GM19328 (cell line): ENCODE results near the gene CTSH.
A peak's percentile ranks its signal among the peaks of the same experiment; 100 is the strongest.
"Not testable (repeated sequence)": the region's sequence is repeated elsewhere in the genome, so short reads cannot be mapped to it uniquely, and the experiment has no call there.

Source experiments
- ATAC-seq: cut with Tn5 transposase; IDR thresholded peaks from one replicate; pipeline ENCODE4 v1.9.1; 2021; ENCODE audit warnings: mild to moderate bottlenecking, moderate library complexity; ENCODE audit not compliant: unreplicated experiment

The CTSH gene

DNA sequence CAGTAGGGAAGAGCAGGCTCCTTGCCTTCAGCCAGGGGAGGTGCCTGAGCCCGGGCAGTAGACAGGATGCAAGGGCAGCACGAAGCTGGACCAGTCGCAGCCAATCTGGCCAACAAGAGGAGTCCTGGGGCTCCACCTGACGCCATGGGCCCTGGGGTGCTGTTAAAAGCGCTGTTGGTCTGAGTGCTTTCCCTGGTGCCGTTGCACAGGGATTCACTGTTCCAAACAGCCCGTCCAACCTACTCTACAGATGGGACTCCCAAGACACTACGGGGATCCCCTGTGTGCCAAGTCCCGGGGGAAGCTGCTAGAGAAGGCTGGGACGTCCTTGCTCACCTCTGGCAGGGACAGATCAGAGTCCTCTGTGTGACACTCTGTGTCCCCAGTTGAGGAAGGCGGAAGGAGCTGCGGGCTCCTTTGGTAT is 632 bp downstream of the CTSH start:
- ATAC-seq: no peak

DNA sequence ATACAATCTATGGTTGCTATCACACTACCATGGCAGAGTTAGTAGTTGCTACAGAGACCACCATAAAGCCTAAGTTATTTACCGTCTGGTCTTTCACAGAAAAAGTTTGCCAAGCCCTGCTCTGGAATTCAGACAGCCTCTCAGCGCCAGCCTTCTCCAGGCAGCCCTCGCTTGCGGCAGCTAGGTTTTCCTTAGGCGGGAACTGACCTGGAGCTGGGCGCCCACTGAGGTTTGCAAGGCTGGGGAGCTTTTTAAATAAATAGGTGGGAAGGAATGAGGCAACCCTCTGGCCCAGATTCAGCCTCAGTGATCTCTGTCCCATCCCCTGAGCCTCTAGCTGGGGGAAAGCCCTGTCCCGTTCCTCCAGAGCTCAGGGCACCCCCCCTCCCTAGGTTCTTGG is 1.2 kb downstream of the CTSH start:
- no peak for ATAC-seq

DNA sequence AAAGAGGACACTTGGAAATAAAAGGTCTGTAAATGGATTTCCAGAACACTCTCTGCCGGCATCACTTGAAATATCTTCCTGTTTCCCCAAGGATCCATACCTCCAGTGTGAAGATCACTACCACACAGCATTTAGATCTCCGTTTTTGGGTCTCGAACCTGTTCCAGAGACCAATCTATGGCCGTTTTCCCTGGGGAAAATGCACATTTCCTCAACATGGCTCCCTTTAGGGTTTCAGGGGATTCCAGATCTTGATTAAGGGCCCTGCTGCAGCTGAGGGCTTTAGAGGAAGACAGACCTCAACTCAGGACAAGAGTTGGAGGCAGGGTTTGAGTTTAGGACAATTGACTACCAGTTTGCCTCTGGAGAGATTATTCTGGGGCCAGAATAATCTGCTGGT is 2.1 kb downstream of the CTSH start:
- no peak for ATAC-seq

DNA sequence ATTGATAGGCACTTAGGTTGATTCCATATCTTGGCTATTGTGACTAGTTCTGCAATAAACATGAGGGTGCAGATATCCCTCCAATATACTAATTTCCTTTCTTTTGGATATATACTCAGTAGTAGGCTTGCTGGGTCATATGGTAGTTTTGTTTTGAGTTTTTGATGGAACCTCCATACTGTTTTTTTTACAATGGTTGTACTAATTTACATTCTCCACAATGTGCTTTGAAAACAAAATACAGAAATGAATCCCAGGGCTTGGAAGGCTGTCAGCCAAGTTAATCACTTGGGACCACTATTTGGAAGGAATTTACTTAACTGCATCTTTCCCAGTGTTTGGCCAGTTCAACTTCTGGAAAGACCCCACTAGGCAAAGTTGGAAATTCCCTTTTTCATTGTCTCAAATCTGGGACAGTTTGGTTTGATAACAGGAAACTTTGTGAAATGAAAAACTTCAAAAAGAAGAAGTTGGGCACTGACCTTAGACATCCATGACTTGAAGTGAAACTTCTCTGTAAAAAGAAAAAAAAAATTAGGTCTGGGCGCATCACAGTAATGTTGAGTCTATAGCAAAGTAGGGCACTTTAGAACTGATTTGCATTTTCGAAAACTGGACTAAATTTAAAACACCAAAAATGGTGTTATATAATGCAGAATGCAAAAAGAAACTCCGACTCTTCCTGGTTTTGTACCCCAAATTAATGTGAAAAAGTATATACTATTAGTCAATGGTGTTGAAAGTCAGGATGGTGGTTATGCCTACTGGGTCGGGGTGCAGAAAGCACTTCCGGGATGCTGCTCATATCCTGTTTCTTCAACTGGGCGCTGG is 6.0 kb downstream of the CTSH start:
- peak; percentile 71 for ATAC-seq

DNA sequence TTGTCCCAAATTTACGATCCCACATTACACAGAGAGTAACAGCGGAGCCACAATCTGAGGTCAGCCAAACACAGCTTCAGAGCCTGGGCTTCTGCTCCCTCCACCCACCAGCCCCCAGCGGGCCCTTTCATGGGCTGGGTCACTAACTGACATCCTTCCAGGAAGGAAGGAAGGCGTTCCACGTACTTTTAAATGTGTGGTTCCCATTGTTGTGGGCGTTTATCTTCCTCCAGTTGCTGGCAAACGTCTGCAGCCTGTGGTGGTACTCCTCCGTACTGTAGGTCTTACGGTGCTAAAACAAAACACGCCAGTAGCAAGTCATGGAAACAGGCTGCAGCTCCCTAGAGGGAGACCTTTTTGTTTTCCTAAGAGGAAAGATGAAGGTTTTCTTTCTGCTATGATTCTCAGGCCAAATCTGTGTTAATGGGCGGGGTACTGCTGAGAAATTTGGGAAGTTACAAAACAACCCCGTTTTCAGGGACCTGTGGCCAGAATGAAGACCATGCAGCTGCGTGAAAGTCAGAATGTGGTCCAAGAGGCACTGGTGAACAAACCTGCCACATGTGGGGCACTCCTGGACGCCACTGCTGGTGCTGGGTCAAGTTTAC is 7.6 kb downstream of the CTSH start:
- ATAC-seq: no peak

DNA sequence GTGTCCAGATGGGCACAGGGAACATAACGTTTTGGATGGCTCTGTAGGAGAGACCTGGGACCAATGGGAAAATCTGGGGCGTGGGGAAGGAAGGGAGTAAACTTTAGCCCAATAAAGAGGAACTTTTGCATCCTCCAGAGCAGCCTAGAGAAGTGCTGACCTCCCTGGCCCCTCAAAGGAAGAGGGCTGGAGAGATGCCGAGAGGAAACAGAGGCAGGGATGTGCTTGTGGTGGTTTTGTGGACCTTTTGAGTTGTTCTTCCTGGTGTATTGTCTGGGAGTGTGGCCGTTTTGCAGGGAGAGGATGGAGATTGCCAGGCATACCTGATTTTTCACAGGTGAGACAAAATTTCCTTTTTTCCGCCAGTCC is 10.2 kb downstream of the CTSH start:
- ATAC-seq: no peak

DNA sequence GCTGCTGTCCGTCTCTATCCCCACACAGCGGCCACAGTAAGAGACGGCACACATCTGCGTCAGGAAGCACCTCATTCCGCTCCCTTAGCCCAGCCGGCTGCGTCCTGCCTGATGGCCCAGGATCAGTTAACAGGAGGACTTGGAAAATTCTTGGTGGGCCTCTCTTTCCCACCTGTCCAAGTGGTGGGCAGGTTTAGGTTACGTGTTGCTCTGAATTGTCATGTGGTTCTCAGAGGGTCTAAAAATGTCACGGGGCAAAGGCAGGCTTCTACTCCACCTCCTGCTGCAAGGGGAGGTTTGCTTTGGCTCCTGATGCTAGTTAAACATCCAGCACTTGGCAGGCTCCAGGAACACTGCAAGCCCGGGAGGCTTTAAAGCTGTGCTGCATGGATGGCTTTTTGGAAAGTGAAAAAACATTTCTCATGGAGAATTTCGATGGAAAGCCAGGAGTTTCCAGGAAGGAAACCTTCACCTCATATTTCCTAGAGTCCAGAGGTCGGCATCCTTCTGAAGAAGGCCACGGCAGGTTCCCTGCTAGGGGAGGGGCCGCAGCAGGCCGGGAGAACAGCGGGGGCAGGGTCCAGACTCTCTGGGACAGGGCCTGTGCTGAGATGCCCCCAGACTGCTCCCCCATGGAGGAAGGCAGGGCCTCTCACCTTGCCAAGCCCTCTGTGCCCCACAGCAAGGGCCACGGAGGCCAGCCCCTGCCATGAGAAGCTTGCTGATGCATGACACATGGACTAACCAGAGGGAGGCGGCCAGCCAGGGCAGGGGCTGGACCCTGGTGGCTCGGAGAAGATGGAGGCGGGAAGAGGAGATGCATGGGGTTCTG is 10.8 kb downstream of the CTSH start:
- no peak for ATAC-seq

DNA sequence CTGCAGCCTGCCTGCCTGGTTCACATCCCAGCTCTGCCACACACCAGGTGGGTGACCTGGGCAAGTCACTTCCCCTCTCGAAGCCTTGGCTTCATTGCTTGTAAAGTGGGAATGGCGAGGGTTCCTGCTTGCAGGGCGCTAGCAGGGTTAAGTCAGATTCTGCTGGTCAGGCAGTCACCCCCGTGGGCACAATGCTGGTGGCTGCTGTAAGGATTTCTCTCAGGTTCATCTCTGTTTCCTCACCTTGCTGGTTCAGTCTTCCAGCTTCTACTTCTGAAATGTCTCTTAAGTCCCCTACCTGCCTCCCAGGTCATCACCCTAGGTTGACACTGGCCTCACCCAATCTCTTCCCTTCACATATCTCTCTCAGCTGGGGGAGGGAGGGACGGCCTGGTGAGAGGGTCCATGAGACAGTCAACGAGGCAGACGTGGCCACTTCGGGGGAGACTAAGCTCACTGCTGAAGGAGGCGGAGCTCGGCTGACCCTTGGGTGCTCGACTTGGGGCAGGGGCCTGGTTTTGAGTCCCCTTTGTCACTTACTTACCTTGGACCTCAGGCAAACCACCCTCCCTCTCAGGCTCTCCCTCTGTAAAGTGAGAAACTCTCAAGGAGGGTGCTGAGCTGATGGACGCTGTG is 11.5 kb downstream of the CTSH start:
- ATAC-seq: no peak

DNA sequence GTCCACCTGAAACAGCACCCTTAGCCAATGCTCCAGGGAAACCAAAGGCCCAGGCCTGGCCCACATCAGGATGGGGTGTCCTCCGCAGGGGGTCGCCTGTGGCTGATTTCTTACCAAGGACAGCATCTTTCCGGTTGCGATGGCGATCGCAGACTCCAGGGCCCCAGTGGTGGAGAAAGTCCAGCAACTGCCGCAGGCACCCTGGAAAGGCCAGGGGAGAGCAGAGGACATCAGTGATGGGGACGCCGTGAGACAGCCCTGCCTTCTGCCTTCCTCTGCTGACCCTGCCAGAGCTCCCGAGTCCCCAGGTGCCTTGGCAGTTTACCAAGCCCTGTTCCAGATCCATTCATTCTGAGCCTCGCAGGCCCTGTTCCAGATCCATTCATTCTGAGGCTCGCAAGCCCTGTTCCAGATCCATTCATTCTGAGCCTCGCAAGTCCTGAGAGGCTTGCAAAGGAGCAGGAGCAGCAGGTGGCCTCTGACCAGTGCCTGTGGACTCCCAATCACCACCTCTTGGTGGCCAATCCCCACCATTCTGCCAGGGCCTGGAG is 12.5 kb downstream of the CTSH start:
- no peak for ATAC-seq

DNA sequence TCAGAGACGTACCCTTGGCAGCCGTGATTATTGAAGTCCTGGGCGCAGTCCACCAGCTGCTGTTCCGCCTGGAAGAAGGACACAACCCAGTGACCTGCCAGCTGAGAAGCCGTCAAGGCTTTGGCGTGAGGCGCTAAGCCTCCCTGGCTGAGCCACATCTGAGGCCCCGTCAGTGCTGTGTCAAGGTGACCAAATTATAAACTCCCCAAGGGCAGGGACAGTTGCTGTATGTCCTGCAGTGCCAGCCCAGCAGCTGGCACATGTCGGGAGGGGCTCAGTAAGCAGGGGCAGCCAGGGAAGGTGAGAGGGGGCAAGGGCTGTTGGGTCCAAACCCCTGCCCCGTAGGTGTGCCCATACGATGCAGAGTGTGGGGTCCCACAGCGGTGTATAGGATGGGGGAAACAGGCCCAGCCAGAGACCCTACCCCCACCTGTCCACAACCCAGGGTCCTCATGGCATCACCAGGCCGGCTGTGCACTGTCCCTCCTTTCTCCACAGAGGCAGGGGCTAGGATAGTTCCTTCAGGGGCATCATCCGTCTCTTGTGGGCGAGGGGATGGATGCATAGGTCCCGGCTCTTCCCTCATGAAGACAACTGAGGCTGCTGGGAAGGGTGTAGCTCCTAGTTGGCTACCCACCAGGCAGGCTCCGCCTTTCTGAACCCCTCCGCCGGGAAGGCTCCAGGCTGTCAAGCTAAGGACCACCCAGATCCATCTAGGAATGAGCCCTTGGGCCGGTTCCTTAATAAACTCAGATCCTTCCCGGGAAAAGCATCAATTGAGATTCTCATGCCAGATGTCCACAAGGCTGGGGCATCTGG is 13.2 kb downstream of the CTSH start:
- ATAC-seq: no peak

DNA sequence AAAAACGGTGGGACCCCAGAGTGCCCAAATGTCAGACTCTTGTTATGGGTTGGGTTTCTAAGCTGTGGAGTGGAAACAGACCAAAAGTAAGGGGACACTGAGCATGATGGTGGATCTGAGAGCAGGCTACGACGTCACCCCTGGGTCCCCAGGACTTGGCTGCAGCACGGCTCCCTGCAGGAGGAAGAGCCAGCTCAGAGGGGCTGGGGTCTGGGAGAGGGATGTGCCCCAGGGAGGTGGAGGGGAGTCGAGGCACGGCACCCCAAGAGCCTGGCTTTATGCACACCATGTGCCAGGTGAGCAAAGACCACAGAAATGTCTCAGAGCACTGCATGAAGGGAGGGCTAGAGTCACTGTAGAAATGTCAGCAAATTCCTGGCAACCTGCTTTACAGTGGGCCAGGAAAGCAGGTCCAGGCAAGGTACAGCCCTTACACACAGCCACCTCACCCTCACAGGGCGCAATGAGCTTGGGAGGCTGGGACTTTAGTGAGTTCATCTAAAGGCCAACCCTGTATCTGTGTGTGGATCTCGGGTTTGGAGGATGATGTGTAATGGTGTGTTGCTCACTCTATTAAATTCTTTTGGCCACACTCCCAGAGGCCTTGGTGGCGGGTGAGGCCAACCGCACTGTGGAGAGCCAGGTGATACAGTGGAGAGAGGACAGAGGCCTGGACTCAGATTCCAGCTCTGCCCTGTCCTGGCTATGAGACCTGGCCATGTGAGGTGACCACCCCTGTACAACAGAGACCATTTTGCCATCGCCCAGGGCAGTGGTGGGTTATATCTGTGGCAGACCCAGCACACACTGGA is 14.1 kb downstream of the CTSH start:
- ATAC-seq: no peak

DNA sequence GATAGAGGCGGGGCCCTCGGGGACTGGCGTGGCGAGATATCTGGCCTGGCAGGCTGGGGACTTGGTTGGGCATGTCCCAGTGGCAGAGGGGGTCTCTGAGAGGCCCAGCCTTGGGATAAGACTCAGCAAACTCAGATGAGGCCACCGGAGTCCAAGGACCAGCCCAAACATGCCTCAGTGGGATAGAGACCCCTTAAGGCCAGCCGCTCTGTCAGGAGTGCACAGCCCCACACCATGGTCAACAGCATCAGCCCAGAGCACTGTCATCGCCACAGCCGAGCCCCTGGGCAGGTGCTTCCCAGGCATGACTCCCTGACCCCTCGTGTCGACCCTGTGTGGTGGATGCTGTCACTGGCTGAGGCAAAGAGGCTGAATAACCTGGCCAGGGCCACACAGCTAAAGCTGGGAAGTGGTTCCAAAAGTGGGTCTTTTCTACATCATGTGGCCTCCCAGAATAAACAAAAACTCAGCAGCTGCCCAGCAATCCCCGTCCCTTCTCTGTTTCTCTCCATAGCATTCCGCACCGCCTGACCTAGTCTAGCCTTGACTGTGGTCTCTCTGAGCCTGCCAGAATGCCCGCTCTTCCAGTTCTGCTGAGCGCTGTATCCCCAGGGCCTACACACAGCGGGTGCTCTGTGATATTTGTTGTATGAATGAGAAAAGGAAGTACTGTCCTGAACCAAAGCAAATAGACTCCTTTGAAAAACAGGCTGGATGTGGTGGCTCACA is 15.1 kb downstream of the CTSH start:
- no peak for ATAC-seq

DNA sequence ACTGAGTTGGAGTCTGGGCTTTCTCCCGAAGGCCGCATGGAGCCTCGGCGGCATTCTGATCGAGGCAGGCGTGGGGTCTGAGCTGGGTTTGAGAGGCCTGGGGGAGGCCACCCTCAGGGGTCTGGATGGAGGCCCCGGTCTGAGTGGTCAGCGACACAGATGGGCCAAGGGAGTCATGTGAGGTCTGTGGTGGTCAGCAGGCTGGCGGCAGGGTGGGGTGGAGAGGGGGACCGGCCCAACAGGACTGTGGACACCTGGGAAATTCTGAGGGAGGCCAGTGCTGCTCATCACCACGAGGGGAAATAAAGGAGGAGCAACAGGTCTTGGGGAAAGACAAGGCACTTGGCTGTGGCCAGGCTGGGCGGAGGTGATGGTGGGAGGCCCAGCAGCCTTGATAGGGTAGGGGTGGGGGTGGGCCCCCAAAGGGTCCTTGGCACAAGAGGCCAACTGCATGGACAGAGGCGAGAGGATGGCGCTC is 16.2 kb downstream of the CTSH start:
- ATAC-seq: no peak

DNA sequence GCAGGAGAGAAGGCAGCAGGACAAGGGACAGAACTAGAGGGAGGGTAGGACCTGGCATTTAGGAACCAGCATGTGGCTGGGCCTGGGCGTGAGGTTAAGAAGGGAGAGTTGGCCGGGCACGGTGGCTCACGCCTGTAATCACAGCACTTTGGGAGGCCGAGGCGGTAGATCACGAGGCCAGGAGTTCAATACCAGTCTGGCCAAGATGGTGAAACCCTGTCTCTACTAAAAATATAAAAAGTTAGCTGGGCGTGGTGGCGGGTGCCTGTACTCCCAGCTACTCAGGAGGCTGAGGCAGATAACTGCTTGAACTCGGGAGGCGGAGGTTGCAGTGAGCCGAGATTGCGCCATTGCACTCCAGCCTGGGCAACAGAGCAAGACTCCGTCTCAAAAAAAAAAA is 16.7 kb downstream of the CTSH start:
- not testable (repeated sequence) for ATAC-seq

DNA sequence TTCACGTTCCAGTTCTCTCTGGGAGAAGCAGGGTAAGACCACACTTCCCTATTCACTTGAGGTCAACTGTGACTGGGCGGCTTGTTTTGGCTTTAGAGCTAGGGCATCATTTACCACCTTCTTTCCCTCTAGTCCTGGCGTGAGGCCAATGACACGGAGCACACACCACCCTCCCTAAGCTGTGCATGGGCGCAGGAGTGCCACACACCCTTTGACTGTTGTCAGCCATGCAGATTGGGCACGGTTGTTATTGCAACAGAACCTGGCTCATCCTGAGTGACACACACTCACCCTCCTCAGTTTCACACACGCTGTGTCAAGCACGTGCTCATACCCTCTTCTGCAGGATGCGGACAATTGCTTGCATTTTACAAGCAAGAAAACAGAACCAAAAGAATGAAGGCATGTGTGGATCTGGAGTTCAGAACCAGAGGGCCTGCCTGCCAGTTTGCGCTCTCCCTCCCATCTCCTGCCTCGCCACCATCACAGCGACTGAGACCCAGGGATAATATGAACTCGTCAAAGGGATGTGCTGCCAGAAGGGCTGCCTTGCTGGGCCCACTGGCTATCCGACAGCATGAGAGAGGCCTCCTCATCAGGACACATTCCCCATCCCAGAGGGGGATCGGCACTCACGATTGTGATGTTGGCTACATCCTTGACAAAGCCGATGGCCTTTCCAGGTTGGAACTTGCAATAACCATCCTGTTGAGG is 17.6 kb downstream of the CTSH start:
- no peak for ATAC-seq

DNA sequence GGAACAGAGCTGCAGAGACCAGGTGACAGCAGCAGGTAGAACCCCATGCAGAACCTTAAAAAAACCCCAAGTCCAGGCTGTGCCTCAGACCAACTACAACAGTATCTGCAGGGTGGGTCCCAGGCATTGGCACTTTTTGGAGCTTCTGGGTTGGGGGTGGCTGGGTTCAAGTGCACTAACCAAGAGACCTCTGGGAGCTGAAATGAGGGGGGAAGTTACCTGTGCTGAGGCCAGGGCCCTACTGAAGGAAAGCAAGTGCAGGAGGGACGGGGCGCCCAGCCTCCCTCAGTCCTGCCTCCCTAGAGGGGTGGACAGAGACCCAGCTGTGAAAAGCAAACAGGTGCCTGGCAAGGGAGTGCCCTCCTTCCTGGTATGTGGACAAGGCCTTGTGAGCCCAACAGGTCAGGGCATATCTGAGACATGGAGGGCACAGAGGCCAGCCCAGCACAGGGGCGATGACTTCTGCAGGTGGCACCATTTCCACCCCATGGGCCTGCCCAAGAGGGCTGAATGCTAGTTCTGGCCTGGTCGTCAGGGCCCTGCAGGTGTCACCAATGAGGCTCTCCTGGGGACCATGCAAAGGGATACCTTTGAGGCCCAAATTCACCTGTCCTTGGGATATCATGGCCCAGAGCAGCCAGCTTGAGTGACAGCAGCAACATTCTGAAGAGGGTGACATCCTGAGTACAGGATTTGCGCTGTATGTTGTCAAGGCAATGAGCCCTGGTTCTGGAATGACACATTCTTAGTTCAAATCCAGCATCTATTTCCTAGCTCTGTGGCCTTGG is 18.7 kb downstream of the CTSH start:
- no peak for ATAC-seq

DNA sequence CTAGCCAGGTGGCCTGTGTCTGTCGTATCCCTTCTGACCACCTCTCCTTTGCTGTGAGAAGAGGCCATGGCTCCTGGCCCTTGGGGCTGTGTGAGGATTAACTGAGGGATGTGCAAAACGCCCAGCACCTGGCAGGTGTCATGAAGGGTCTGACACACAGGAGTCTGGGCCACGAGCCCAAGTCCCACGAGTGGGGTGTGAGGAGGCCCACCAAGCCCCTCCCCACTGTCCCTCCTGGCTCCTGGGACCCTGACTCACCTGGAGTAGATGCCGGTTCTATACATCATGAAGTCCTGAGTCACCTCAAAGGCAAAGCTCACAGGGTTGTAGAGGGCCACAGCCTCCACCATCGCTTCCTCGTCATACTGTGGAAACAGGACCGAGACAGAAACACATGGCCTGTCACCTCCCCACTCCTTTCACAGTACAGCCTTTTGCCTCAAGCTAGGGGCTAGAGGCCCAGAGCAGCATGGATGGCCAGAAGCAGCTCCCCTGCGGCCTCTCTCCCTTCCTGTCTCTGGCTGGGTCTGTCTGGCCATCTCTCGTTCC is 19.7 kb downstream of the CTSH start:
- ATAC-seq: no peak
